AG09309 (cell line): Measurements from ENCODE around the gene AGPAT4.

Experiments
- DNase-seq: peaks from one replicate; pipeline ENCODE4 v3.0.0-alpha.2; 2010; ENCODE audit warnings: low read depth
- H3K4me3 ChIP-seq: 2 replicates; pipeline ENCODE4 v1.5.1; 2011; ENCODE audit warnings: mild to moderate bottlenecking, low read depth, low read length, moderate library complexity; ENCODE audit not compliant: control insufficient read depth
- TF ChIP-seq, protein P1 (sequence below): IDR thresholded peaks from 2 replicates; pipeline ENCODE4 v1.5.1; 2011; ENCODE audit warnings: mild to moderate bottlenecking, low read depth, low read length, inconsistent platforms; ENCODE audit not compliant: insufficient read depth, control insufficient read depth; ENCODE audit errors: missing control alignments

The AGPAT4 gene

DNA sequence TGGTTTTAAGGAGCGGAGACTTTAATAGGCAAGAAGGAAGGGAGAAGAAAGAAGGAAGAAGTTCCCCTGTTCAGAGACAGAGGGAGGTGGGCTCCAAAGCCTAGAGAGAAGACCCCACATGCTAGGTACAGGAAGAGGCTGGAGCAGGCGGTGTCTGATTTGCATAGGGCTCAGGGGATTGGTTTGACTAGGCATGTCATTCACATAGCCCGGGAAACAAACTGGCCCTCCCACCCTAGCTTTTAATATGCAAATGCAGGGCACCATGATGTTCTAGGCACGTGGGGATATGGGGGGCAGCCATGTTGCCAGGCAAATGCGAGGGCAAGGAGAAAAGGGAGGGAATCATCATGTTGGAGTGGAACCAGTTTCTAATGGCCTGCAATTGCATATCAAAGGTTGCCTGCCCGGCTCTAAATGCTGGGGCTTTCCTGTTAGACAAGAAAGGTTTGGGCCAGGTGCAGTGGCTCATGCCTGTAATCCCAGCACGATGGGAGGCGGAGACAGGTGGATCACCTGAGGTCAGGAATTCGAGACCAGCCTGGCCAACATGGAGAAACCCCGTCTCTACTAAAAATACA lies 34.3 kb upstream of the AGPAT4 start:
- TF ChIP-seq, protein P1, sequence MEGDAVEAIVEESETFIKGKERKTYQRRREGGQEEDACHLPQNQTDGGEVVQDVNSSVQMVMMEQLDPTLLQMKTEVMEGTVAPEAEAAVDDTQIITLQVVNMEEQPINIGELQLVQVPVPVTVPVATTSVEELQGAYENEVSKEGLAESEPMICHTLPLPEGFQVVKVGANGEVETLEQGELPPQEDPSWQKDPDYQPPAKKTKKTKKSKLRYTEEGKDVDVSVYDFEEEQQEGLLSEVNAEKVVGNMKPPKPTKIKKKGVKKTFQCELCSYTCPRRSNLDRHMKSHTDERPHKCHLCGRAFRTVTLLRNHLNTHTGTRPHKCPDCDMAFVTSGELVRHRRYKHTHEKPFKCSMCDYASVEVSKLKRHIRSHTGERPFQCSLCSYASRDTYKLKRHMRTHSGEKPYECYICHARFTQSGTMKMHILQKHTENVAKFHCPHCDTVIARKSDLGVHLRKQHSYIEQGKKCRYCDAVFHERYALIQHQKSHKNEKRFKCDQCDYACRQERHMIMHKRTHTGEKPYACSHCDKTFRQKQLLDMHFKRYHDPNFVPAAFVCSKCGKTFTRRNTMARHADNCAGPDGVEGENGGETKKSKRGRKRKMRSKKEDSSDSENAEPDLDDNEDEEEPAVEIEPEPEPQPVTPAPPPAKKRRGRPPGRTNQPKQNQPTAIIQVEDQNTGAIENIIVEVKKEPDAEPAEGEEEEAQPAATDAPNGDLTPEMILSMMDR = no peak
- DNase-seq = no peak
- no peak overlapping the region for H3K4me3 ChIP-seq

DNA sequence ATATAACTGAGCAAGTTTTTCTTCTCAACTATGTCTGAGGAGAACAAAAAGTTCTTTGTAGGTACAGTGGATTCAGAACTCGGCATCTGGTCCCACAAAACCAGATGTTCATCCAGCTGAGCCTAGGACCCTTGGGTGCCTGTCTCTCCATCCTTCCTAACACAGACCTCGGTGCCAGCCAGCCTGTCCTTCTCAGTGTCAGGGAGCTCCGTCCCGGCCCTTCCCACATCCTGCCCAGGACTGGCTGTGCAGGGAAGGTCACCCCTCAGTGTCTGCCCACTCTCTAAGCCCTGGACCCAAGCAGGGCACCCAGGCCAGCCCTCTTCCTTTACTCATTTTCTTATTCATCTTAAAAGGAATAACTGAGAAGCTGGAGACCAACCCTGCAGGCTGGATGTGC lies 32.0 kb upstream of the AGPAT4 start:
- TF ChIP-seq, protein P1 = no peak
- no peak for DNase-seq
- H3K4me3 ChIP-seq = no peak overlapping the region

DNA sequence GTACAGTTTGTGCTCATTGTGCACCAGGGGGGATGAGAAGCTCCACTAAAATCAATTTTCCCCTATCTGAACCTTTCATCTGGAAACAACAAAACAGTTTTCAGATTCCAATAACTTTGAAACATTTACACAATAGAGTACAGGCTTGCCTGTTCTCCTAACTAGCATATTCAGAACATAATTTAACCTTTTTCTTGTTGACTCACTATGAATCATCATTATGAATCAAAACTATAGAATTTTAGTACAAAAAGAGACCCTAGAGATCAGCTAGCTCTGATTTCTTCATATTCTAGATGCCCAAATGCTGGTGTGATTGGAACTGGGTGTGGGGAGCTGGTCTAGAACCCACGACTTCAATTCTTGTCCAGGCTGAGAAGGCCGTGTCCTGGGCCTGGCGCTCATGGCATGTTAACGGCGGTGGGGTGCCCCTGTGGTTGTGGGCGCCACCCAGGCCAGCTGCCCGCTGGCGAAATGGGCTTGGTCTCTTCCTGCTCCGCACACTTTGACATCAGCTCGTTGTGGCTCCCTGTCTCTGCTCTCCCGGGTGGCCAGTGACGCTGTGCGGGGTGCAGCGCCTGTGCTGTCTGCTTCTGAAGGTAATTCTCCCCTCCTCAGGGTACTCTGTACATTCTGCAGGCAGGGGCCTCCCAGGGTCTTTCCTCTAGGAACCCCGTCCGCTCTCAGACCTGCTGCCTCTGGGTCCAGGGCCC lies 29.9 kb upstream of the AGPAT4 start:
- TF ChIP-seq, protein P1 = no peak
- no peak for DNase-seq

GRCh38 chr6:161302949-161303348 lies 29.1 kb upstream of the AGPAT4 start:
- TF ChIP-seq, protein P1 = no peak
- DNase-seq = no peak

More for the DNA sequence above, 29.9 kb upstream of the AGPAT4 start:
- no peak overlapping the region for H3K4me3 ChIP-seq

DNA sequence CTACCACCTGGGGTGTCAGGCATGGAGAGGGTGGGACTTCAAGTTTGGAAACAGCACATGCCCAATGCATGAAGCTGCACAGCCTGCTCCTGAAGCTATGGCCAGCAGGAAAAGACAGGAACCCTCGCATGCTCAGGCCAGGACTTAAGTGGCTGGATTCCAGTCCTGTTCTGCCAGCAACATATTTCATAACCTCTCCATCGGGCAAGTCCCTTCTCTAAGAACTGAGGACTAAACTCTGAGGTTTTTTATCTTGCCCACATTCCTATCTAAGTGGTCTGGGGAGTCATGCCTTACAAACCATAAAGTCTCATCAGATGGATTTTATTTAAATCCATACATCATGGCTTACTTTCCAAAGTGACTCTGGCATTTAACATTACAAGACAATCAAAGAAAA lies 27.5 kb upstream of the AGPAT4 start:
- peak; percentile 84 for DNase-seq
- TF ChIP-seq, protein P1 = no peak
- H3K4me3 ChIP-seq = no peak overlapping the region

More at GRCh38 chr6:161302949-161303348, 29.1 kb upstream of the AGPAT4 start:
- H3K4me3 ChIP-seq = no peak overlapping the region

GRCh38 chr6:161300823-161301222 lies 27.0 kb upstream of the AGPAT4 start:
- no peak for DNase-seq
- H3K4me3 ChIP-seq = no peak overlapping the region
- TF ChIP-seq, protein P1 = no peak
